ENCODE results near the gene ANKS1B.

DNA sequence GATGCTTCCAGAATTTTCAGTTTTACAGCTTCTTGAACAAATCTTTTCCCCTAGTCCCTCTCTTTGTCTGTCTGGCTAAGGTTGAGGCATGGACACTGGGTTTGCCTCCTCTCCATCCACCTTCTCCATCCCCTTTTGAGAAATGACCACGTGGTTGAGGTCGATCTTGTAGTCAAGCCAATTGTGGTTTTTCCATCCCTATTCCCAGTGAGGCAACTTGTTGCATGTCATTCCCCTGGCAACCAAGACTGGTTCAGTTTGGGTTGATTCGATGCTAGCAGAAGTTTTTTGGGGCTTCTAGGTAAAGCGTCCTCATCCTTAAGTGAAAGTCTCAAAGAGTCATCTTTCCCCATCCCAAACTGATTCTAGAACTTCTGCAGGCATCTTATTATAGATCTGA is 1038.9 kb downstream of the ANKS1B start:
- TF ChIP-seq SIN3A (IDR thresholded peaks at IDR 0.05; ENCODE audit: borderline replicate concordance, insufficient read depth, low read depth, low read length) = no peak
- TF ChIP-seq, protein P1, sequence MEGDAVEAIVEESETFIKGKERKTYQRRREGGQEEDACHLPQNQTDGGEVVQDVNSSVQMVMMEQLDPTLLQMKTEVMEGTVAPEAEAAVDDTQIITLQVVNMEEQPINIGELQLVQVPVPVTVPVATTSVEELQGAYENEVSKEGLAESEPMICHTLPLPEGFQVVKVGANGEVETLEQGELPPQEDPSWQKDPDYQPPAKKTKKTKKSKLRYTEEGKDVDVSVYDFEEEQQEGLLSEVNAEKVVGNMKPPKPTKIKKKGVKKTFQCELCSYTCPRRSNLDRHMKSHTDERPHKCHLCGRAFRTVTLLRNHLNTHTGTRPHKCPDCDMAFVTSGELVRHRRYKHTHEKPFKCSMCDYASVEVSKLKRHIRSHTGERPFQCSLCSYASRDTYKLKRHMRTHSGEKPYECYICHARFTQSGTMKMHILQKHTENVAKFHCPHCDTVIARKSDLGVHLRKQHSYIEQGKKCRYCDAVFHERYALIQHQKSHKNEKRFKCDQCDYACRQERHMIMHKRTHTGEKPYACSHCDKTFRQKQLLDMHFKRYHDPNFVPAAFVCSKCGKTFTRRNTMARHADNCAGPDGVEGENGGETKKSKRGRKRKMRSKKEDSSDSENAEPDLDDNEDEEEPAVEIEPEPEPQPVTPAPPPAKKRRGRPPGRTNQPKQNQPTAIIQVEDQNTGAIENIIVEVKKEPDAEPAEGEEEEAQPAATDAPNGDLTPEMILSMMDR (IDR thresholded peaks at IDR 0.05) = no peak
